Activated naive CD8-positive, alpha-beta T cell treated with anti-CD3 and anti-CD28 coated beads for 36 hours (primary cell): Measurements from ENCODE around the gene REP15. TPM values are rescaled to one million over a fixed set of nuclear protein-coding genes. Genes with fewer than 3 reads are reported as not detected.
A peak's percentile ranks its signal among the peaks of the same experiment; 100 is the strongest.
"Not testable (repeated sequence)": the region's sequence is repeated elsewhere in the genome, so short reads cannot be mapped to it uniquely, and the experiment has no call there.

Experiments used
- DNase-seq: peaks from one replicate; pipeline ENCODE4 v3.0.0; 2021
- H3K27ac Mint-ChIP-seq: one replicate; pipeline ENCODE4 v1.8.0; 2022; ENCODE audit warnings: mild to moderate bottlenecking, moderate library complexity, mixed read lengths
- H3K27me3 Mint-ChIP-seq: one replicate; pipeline ENCODE4 v1.8.0; 2022; ENCODE audit warnings: mild to moderate bottlenecking, mixed read lengths
- H3K36me3 Mint-ChIP-seq: one replicate; pipeline ENCODE4 v1.8.0; 2021; ENCODE audit warnings: mild to moderate bottlenecking, mixed read lengths
- H3K4me1 Mint-ChIP-seq: one replicate; pipeline ENCODE4 v1.8.0; 2021; ENCODE audit warnings: mixed read lengths
- H3K4me3 Mint-ChIP-seq: one replicate; pipeline ENCODE4 v1.8.0; 2022; ENCODE audit warnings: mild to moderate bottlenecking, moderate library complexity, mixed read lengths
- H3K9me3 Mint-ChIP-seq: one replicate; pipeline ENCODE4 v1.8.0; 2022; ENCODE audit warnings: mixed read lengths
- total RNA-seq, 2 experiments: library from RNA; stranded (reverse); gene quantifications; one replicate each; pipeline ENCODE4 v1.2.3, GENCODE V29; 2021

The REP15 gene
- total RNA-seq, 2 experiments from 2014 or later: 0.20 to 0.33 TPM

- Mint-ChIP-seq H3K36me3 (peaks cover 19% of the 10 kb centered on the region), H3K4me3 (peak overlapping the region; percentile 95), H3K4me1 (peaks cover 24% of the 10 kb centered on the region), H3K27ac (peak overlapping the region; percentile 96), H3K9me3 (no peaks in the 10 kb centered on the region), H3K27me3 (peaks cover 7% of the 10 kb centered on the region)
- peak; percentile 20 for DNase-seq
These were observed 15.1 kb downstream of the REP15 start for GRCh38 chr12:27711317-27711682.

- H3K27ac Mint-ChIP-seq: peak overlapping the region; percentile 96
- peak overlapping the region; percentile 95 for H3K4me3 Mint-ChIP-seq
- H3K36me3 Mint-ChIP-seq: peaks cover 20% of the 10 kb centered on the region
- DNase-seq: no peak
- H3K9me3 Mint-ChIP-seq: no peaks in the 10 kb centered on the region
- peaks cover 7% of the 10 kb centered on the region for H3K27me3 Mint-ChIP-seq
- H3K4me1 Mint-ChIP-seq: peaks cover 24% of the 10 kb centered on the region
These were observed 15.7 kb downstream of the REP15 start for GRCh38 chr12:27711967-27712366.

- Mint-ChIP-seq H3K4me3 (no peak overlapping the region), H3K27me3 (no peaks in the 10 kb centered on the region), H3K9me3 (no peaks in the 10 kb centered on the region), H3K36me3 (peaks cover 10% of the 10 kb centered on the region), H3K27ac (no peak overlapping the region), H3K4me1 (peaks cover 7% of the 10 kb centered on the region)
- DNase-seq: no peak
These were observed 27.0 kb downstream of the REP15 start for GRCh38 chr12:27723212-27723611.

GRCh38 chr12:27730097-27730588 lies 33.9 kb downstream of the REP15 start:
- Mint-ChIP-seq H3K27ac (no peak overlapping the region), H3K4me1 (peaks cover 2% of the 10 kb centered on the region), H3K27me3 (no peaks in the 10 kb centered on the region), H3K36me3 (peaks cover 17% of the 10 kb centered on the region), H3K4me3 (no peak overlapping the region), H3K9me3 (no peaks in the 10 kb centered on the region)
- DNase-seq: no peak

- DNase-seq: no peak
- H3K27ac Mint-ChIP-seq: no peak overlapping the region
- H3K4me1 Mint-ChIP-seq: peaks cover 2% of the 10 kb centered on the region
- no peaks in the 10 kb centered on the region for H3K27me3 Mint-ChIP-seq
- H3K4me3 Mint-ChIP-seq: no peak overlapping the region
- H3K36me3 Mint-ChIP-seq: peaks cover 12% of the 10 kb centered on the region
- no peaks in the 10 kb centered on the region for H3K9me3 Mint-ChIP-seq
These were observed 36.0 kb downstream of the REP15 start for GRCh38 chr12:27732281-27732680.

GRCh38 chr12:27733052-27733656 lies 36.9 kb downstream of the REP15 start:
- H3K27ac Mint-ChIP-seq: no peak overlapping the region
- no peak overlapping the region for H3K4me3 Mint-ChIP-seq
- H3K4me1 Mint-ChIP-seq: peaks cover 2% of the 10 kb centered on the region
- no peaks in the 10 kb centered on the region for H3K9me3 Mint-ChIP-seq
- peaks cover 12% of the 10 kb centered on the region for H3K36me3 Mint-ChIP-seq
- H3K27me3 Mint-ChIP-seq: no peaks in the 10 kb centered on the region
- peak; percentile 20 for DNase-seq

- peaks cover 12% of the 10 kb centered on the region for H3K36me3 Mint-ChIP-seq
- DNase-seq: no peak
- H3K4me3 Mint-ChIP-seq: no peak overlapping the region
- no peaks in the 10 kb centered on the region for H3K9me3 Mint-ChIP-seq
- H3K4me1 Mint-ChIP-seq: peaks cover 2% of the 10 kb centered on the region
- no peak overlapping the region for H3K27ac Mint-ChIP-seq
- H3K27me3 Mint-ChIP-seq: no peaks in the 10 kb centered on the region
These were observed 37.5 kb downstream of the REP15 start for GRCh38 chr12:27733791-27734190.

GRCh38 chr12:27734321-27734720 lies 38.1 kb downstream of the REP15 start:
- H3K4me3 Mint-ChIP-seq, H3K27me3 Mint-ChIP-seq, DNase-seq, H3K4me1 Mint-ChIP-seq, H3K9me3 Mint-ChIP-seq, H3K27ac Mint-ChIP-seq: not testable (repeated sequence)
- H3K36me3 Mint-ChIP-seq: peaks cover 12% of the 10 kb centered on the region

- H3K36me3 Mint-ChIP-seq: peaks cover 35% of the 10 kb centered on the region
- H3K27ac Mint-ChIP-seq: no peak overlapping the region
- no peak overlapping the region for H3K4me3 Mint-ChIP-seq
These were observed 47.4 kb downstream of the REP15 start for GRCh38 chr12:27743601-27744000.

GRCh38 chr12:27745734-27746133 lies 49.5 kb downstream of the REP15 start:
- DNase-seq, H3K4me3 Mint-ChIP-seq, H3K27me3 Mint-ChIP-seq, H3K4me1 Mint-ChIP-seq, H3K9me3 Mint-ChIP-seq, H3K27ac Mint-ChIP-seq: not testable (repeated sequence)
- peaks cover 32% of the 10 kb centered on the region for H3K36me3 Mint-ChIP-seq

More at GRCh38 chr12:27743601-27744000, 47.4 kb downstream of the REP15 start:
- no peaks in the 10 kb centered on the region for H3K9me3 Mint-ChIP-seq
- peaks cover 9% of the 10 kb centered on the region for H3K4me1 Mint-ChIP-seq
- H3K27me3 Mint-ChIP-seq: no peaks in the 10 kb centered on the region
- no peak for DNase-seq

Other genes with a start within 250 kb of the REP15 start
- gene SMCO2, start 249.7 kb upstream of the REP15 start, total RNA-seq: not detected
- gene PPFIBP1, start 172.2 kb upstream of the REP15 start, total RNA-seq: 10 to 100 TPM; 22.2 to 22.5 TPM
- gene MRPS35, start 14.4 kb downstream of the REP15 start, total RNA-seq: 10 to 100 TPM; 69.5 to 70.2 TPM
- 10 to 100 TPM; 16.3 to 16.4 TPM for gene KLHL42, start 83.8 kb downstream of the REP15 start, total RNA-seq
- gene MANSC4, start 83.8 kb downstream of the REP15 start, total RNA-seq: not detected